Measurements from ENCODE around the gene CHST11.

DNA sequence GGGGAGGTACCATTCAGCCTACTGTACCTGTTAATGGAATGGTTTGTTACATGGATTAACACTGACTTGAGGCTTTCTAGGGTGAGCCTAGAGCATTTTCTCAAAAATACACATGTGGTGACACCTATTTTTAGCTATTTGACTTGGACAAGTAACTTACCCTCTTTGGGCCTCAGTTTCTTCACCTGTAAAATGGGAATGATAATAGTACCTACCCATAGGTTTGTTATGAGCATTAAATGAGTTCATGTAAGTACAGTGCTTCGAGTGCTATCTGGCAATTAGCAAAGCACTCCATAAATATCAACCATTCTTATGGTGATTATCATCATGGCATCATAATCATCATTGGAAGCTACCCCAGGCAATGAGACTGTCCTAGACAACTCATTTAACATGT lies 216.5 kb downstream of the CHST11 start:
- TF ChIP-seq, protein P1, sequence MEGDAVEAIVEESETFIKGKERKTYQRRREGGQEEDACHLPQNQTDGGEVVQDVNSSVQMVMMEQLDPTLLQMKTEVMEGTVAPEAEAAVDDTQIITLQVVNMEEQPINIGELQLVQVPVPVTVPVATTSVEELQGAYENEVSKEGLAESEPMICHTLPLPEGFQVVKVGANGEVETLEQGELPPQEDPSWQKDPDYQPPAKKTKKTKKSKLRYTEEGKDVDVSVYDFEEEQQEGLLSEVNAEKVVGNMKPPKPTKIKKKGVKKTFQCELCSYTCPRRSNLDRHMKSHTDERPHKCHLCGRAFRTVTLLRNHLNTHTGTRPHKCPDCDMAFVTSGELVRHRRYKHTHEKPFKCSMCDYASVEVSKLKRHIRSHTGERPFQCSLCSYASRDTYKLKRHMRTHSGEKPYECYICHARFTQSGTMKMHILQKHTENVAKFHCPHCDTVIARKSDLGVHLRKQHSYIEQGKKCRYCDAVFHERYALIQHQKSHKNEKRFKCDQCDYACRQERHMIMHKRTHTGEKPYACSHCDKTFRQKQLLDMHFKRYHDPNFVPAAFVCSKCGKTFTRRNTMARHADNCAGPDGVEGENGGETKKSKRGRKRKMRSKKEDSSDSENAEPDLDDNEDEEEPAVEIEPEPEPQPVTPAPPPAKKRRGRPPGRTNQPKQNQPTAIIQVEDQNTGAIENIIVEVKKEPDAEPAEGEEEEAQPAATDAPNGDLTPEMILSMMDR (IDR thresholded peaks at IDR 0.05): no peak
- TF ChIP-seq POLR2A (IDR thresholded peaks at IDR 0.05) (no peak), POLR2AphosphoS5 (IDR thresholded peaks at IDR 0.05) (no peak)

Measured in breast epithelium (tissue), 3 donors.